ENCODE measurements around the gene SETD1B. TPM values are rescaled to one million over a fixed set of nuclear protein-coding genes. Genes with fewer than 3 reads are reported as not detected.

The SETD1B gene
- total and polyA plus RNA-seq, 2 donors (not counting 1 experiment from before 2014, with no cell fraction given) = 1.2 to 3.5 TPM

GRCh38 chr12:121828826-121829225 is 25.0 kb downstream of the SETD1B start:
- Histone ChIP-seq H2AFZ (ENCODE audit: low read length) (no peak overlapping the region), H3K4me1 (ENCODE audit: control insufficient read depth, extremely low read depth, insufficient read depth, low read length) (no peaks in the 10 kb centered on the region), H3K4me2 (ENCODE audit: extremely low read depth, insufficient read depth, low read length) (no peak overlapping the region), H3K9me3 (ENCODE audit: control insufficient read depth, insufficient read depth, low read depth, low read length) (no peaks in the 10 kb centered on the region), H3K79me2 (ENCODE audit: control insufficient read depth, insufficient read depth, low read length) (no peaks in the 10 kb centered on the region), H3K9ac (ENCODE audit: insufficient read depth, low read length) (no peak overlapping the region), H3K27me3 (ENCODE audit: control insufficient read depth, insufficient read depth, low read length) (no peaks in the 10 kb centered on the region), H4K20me1 (ENCODE audit: control insufficient read depth, extremely low read depth, insufficient read depth, low read length) (no peaks in the 10 kb centered on the region), H3K36me3 (ENCODE audit: control insufficient read depth, insufficient read depth, low read length) (peaks cover 38% of the 10 kb centered on the region), H3K4me3 (replicated peaks in 1 of 4; ENCODE audit: control extremely low read depth in 1 of 4, insufficient read depth in 1 of 4, low read depth in 3 of 4, low read length in 4 of 4) (no peak overlapping the region), H3K27ac (ENCODE audit: insufficient read depth, low read length) (no peak overlapping the region)
- DNase-seq (ENCODE audit: low read depth in 2 of 2) = no peak
- TF ChIP-seq EZH2 (IDR thresholded peaks at IDR 0.05; ENCODE audit: low read length, missing control alignments) (no peak), CTCF (conservative IDR thresholded peaks at IDR 0.05 in 1 of 2, IDR thresholded peaks at IDR 0.05 in 1 of 2; ENCODE audit: low read depth in 1 of 2, low read length in 2 of 2) (no peak)

DNA sequence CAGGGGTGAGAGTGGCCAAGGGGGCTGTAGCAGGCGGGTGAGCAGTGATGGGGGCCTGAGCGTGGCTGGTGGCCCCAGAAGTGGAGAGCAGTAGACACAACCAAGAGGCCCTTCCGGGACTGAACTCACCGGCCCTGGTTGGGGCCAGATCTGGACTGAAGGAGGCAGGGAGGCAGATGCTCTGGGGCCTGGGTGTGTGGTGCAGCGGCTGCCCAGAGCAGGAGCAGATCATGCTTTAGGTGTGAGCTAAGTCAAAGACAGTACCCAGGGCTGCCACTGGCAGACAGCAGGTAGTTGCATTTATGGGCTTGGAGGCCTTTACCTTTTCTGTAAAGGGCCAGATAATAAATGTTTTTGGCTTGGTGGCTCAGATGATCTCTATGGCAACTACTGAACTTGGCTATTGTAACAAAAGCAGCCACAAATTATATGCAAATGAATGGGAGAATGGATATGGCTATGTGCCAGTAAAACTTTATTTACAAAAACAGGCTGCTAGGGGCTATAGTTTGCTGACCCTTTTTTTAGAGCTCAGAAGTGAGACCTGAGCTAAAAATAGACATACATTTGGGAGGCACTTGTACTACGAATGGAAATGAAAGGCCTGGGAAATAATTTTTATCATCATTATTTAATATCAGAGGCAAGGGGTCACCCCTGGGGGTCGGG is 25.6 kb downstream of the SETD1B start:
- no peak overlapping the region for H2AFZ ChIP-seq (ENCODE audit: low read length)
- DNase-seq (ENCODE audit: low read depth in 2 of 2) = no peak
- no peak overlapping the region for H3K4me3 ChIP-seq (replicated peaks in 1 of 4; ENCODE audit: control extremely low read depth in 1 of 4, insufficient read depth in 1 of 4, low read depth in 3 of 4, low read length in 4 of 4)
- H4K20me1 ChIP-seq (ENCODE audit: control insufficient read depth, extremely low read depth, insufficient read depth, low read length) = no peaks in the 10 kb centered on the region
- H3K79me2 ChIP-seq (ENCODE audit: control insufficient read depth, insufficient read depth, low read length) = no peaks in the 10 kb centered on the region
- TF ChIP-seq CTCF (conservative IDR thresholded peaks at IDR 0.05 in 1 of 2, IDR thresholded peaks at IDR 0.05 in 1 of 2; ENCODE audit: low read depth in 1 of 2, low read length in 2 of 2) (no peak), EZH2 (IDR thresholded peaks at IDR 0.05; ENCODE audit: low read length, missing control alignments) (no peak)
- no peak overlapping the region for H3K9ac ChIP-seq (ENCODE audit: insufficient read depth, low read length)
- H3K9me3 ChIP-seq (ENCODE audit: control insufficient read depth, insufficient read depth, low read depth, low read length) = no peaks in the 10 kb centered on the region
- H3K4me2 ChIP-seq (ENCODE audit: extremely low read depth, insufficient read depth, low read length) = no peak overlapping the region
- peaks cover 33% of the 10 kb centered on the region for H3K36me3 ChIP-seq (ENCODE audit: control insufficient read depth, insufficient read depth, low read length)
- H3K4me1 ChIP-seq (ENCODE audit: control insufficient read depth, extremely low read depth, insufficient read depth, low read length) = no peaks in the 10 kb centered on the region
- H3K27ac ChIP-seq (ENCODE audit: insufficient read depth, low read length) = no peak overlapping the region
- no peaks in the 10 kb centered on the region for H3K27me3 ChIP-seq (ENCODE audit: control insufficient read depth, insufficient read depth, low read length)

GRCh38 chr12:121830134-121830533 is 26.3 kb downstream of the SETD1B start:
- Histone ChIP-seq H3K36me3 (ENCODE audit: control insufficient read depth, insufficient read depth, low read length) (peaks cover 31% of the 10 kb centered on the region), H2AFZ (ENCODE audit: low read length) (no peak overlapping the region), H3K9ac (ENCODE audit: insufficient read depth, low read length) (no peak overlapping the region), H4K20me1 (ENCODE audit: control insufficient read depth, extremely low read depth, insufficient read depth, low read length) (no peaks in the 10 kb centered on the region), H3K79me2 (ENCODE audit: control insufficient read depth, insufficient read depth, low read length) (no peaks in the 10 kb centered on the region), H3K4me2 (ENCODE audit: extremely low read depth, insufficient read depth, low read length) (no peak overlapping the region), H3K4me3 (replicated peaks in 1 of 4; ENCODE audit: control extremely low read depth in 1 of 4, insufficient read depth in 1 of 4, low read depth in 3 of 4, low read length in 4 of 4) (no peak overlapping the region), H3K4me1 (ENCODE audit: control insufficient read depth, extremely low read depth, insufficient read depth, low read length) (no peaks in the 10 kb centered on the region), H3K27ac (ENCODE audit: insufficient read depth, low read length) (no peak overlapping the region), H3K27me3 (ENCODE audit: control insufficient read depth, insufficient read depth, low read length) (no peaks in the 10 kb centered on the region), H3K9me3 (ENCODE audit: control insufficient read depth, insufficient read depth, low read depth, low read length) (no peaks in the 10 kb centered on the region)
- TF ChIP-seq EZH2 (IDR thresholded peaks at IDR 0.05; ENCODE audit: low read length, missing control alignments) (no peak), CTCF (conservative IDR thresholded peaks at IDR 0.05 in 1 of 2, IDR thresholded peaks at IDR 0.05 in 1 of 2; ENCODE audit: low read depth in 1 of 2, low read length in 2 of 2) (no peak)
- DNase-seq (ENCODE audit: low read depth in 2 of 2) = no peak

All from fibroblast of lung (primary cell).